ENCODE results near the gene C19orf25.

- no peak for TF ChIP-seq CTCF (IDR thresholded peaks at IDR 0.05; ENCODE audit: borderline replicate concordance, extremely low read depth, low read length, poor library complexity, severe bottlenecking)
- no peak for TF ChIP-seq EZH2 (IDR thresholded peaks at IDR 0.05; ENCODE audit: borderline replicate concordance, low read depth, low read length, severe bottlenecking)
These were observed 41.3 kb upstream of the C19orf25 start for GRCh38 chr19:1520203-1520780.
